HAP-1 (cell line): ENCODE data around the gene STX3.

Experiments used
- DNase-seq, 2 experiments: peaks; one replicate each; pipeline ENCODE4 v3.0.0-alpha.2; 2016 to 2020; ENCODE audit warnings: low spot score in 2 of 2
- H3K27me3 ChIP-seq: fragments of 250-450 bp; sonication (Bioruptor Pico); 2 replicates; pipeline ENCODE4 v1.5.1; 2020; ENCODE audit warnings: low read depth, mild to moderate bottlenecking, moderate library complexity
- H3K36me3 ChIP-seq: fragments of 250-450 bp; sonication (Bioruptor Pico); replicated peaks from 2 replicates; pipeline ENCODE4 v1.5.1; 2020; ENCODE audit warnings: mild to moderate bottlenecking
- H3K4me1 ChIP-seq: fragments of 250-450 bp; sonication (Bioruptor Pico); 2 replicates; pipeline ENCODE4 v1.5.1; 2020; ENCODE audit warnings: mild to moderate bottlenecking
- H3K4me3 ChIP-seq: fragments of 250-450 bp; sonication (Bioruptor Pico); 2 replicates; pipeline ENCODE4 v1.5.1; 2020; ENCODE audit warnings: mild to moderate bottlenecking, moderate library complexity
- H3K9me3 ChIP-seq: fragments of 250-450 bp; sonication (Bioruptor Pico); 2 replicates; pipeline ENCODE4 v1.5.1; 2020; ENCODE audit warnings: mild to moderate bottlenecking, moderate library complexity
- in situ Hi-C: fragments of 300-500 bp; cut with MboI; formaldehyde crosslinking; loops from 3 replicates; pipeline ENCODE4 v1.14.3; 2020; ENCODE audit warnings: low sequenced_read_pairs, inconsistent platforms, mixed read lengths

Gene STX3

GRCh38 chr11:59754859-59755700 lies at the start of gene STX3:
TSS of gene STX3 (plus strand) at chr11:59755376. CDS start at chr11:59755606, 230 bp downstream.
- peak; percentile 65 to 87 for DNase-seq
- Histone ChIP-seq H3K4me3 (peak within 1 kb of the TSS; percentile 70), H3K4me1 (peaks cover 8% of the 10 kb centered on the region), H3K27me3 (no peaks in the 10 kb centered on the region), H3K9me3 (no peaks in the 10 kb centered on the region), H3K36me3 (no peaks in the 10 kb centered on the region; the same call in 1 of the 2 replicates)
- in situ Hi-C loops, result loop anchor here (10.0 to 25.0 kb wide), 3 partner anchors 50 to 193 kb away; no protein-coding TSS in a partner anchor

- Histone ChIP-seq H3K4me3 (no peak overlapping the region), H3K4me1 (no peaks in the 10 kb centered on the region), H3K27me3 (no peaks in the 10 kb centered on the region), H3K36me3 (no peaks in the 10 kb centered on the region), H3K9me3 (no peaks in the 10 kb centered on the region)
- no peak for DNase-seq
- in situ Hi-C loops, result no loop called here
Measured at GRCh38 chr11:59706518-59707285, 48.5 kb upstream of the STX3 start.

GRCh38 chr11:59707371-59707770 lies 47.8 kb upstream of the STX3 start:
- Histone ChIP-seq H3K4me1 (no peaks in the 10 kb centered on the region), H3K27me3 (no peaks in the 10 kb centered on the region), H3K36me3 (no peaks in the 10 kb centered on the region), H3K4me3 (no peak overlapping the region), H3K9me3 (no peaks in the 10 kb centered on the region)
- DNase-seq, result no peak
- in situ Hi-C loops, result no loop called here

GRCh38 chr11:59708537-59708936 lies 46.6 kb upstream of the STX3 start:
- Histone ChIP-seq H3K4me1 (no peaks in the 10 kb centered on the region), H3K4me3 (no peak overlapping the region), H3K36me3 (no peaks in the 10 kb centered on the region), H3K27me3 (no peaks in the 10 kb centered on the region), H3K9me3 (no peaks in the 10 kb centered on the region)
- DNase-seq, result no peak
- in situ Hi-C loops, result no loop called here

- Histone ChIP-seq H3K9me3 (no peaks in the 10 kb centered on the region), H3K27me3 (no peaks in the 10 kb centered on the region), H3K4me3 (no peak overlapping the region), H3K4me1 (no peaks in the 10 kb centered on the region), H3K36me3 (no peaks in the 10 kb centered on the region)
- in situ Hi-C loops, result no loop called here
- DNase-seq, result no peak
Measured at GRCh38 chr11:59710136-59710847, 44.9 kb upstream of the STX3 start.

- Histone ChIP-seq H3K9me3 (no peaks in the 10 kb centered on the region), H3K27me3 (peaks cover 10% of the 10 kb centered on the region), H3K36me3 (no peaks in the 10 kb centered on the region), H3K4me3 (no peak within 1 kb of the TSS), H3K4me1 (no peaks in the 10 kb centered on the region)
- in situ Hi-C loops, result no loop called here
- no peak for DNase-seq
Measured at GRCh38 chr11:59713745-59714144, 41.4 kb upstream of the STX3 start, which contains the start of gene OR10V1. TSS of gene OR10V1 (minus strand) at chr11:59713845. CDS start at chr11:59713845, 0 bp downstream.

- H3K4me1 ChIP-seq, result no peaks in the 10 kb centered on the region
- H3K27me3 ChIP-seq, result peaks cover 10% of the 10 kb centered on the region
- H3K9me3 ChIP-seq, result no peaks in the 10 kb centered on the region
- no peak overlapping the region for H3K4me3 ChIP-seq
- no peaks in the 10 kb centered on the region for H3K36me3 ChIP-seq
- no peak for DNase-seq
- in situ Hi-C loops, result no loop called here
Measured at GRCh38 chr11:59716051-59716450, 39.1 kb upstream of the STX3 start.

- H3K27me3 ChIP-seq, result peaks cover 10% of the 10 kb centered on the region
- no peaks in the 10 kb centered on the region for H3K36me3 ChIP-seq
- no peak overlapping the region for H3K4me3 ChIP-seq
Measured at GRCh38 chr11:59719556-59719955, 35.6 kb upstream of the STX3 start.

GRCh38 chr11:59724066-59724465 lies 31.1 kb upstream of the STX3 start:
- in situ Hi-C loops, result no loop called here
- no peak for DNase-seq
- Histone ChIP-seq H3K4me3 (no peak overlapping the region), H3K27me3 (no peaks in the 10 kb centered on the region; the same call in 1 of the 2 replicates), H3K4me1 (no peaks in the 10 kb centered on the region), H3K36me3 (no peaks in the 10 kb centered on the region), H3K9me3 (no peaks in the 10 kb centered on the region)

More at GRCh38 chr11:59719556-59719955, 35.6 kb upstream of the STX3 start:
- Histone ChIP-seq H3K4me1 (no peaks in the 10 kb centered on the region), H3K9me3 (no peaks in the 10 kb centered on the region)
- no peak for DNase-seq
- in situ Hi-C loops, result no loop called here

GRCh38 chr11:59727426-59727825 lies 27.8 kb upstream of the STX3 start:
- no peaks in the 10 kb centered on the region for H3K4me1 ChIP-seq
- no peak for DNase-seq
- H3K4me3 ChIP-seq, result no peak overlapping the region
- in situ Hi-C loops, result no loop called here
- H3K36me3 ChIP-seq, result no peaks in the 10 kb centered on the region
- H3K9me3 ChIP-seq, result no peaks in the 10 kb centered on the region
- no peaks in the 10 kb centered on the region; the same call in 1 of the 2 replicates for H3K27me3 ChIP-seq

- in situ Hi-C loops, result no loop called here
- no peaks in the 10 kb centered on the region for H3K4me1 ChIP-seq
- no peak overlapping the region for H3K4me3 ChIP-seq
- no peak for DNase-seq
- no peaks in the 10 kb centered on the region for H3K36me3 ChIP-seq
- H3K27me3 ChIP-seq, result no peaks in the 10 kb centered on the region; the same call in 1 of the 2 replicates
- H3K9me3 ChIP-seq, result no peaks in the 10 kb centered on the region
Measured at GRCh38 chr11:59728154-59728553, 27.0 kb upstream of the STX3 start.

GRCh38 chr11:59728913-59729312 lies 26.3 kb upstream of the STX3 start:
- Histone ChIP-seq H3K27me3 (no peaks in the 10 kb centered on the region), H3K9me3 (no peaks in the 10 kb centered on the region), H3K4me3 (no peak overlapping the region), H3K36me3 (no peaks in the 10 kb centered on the region), H3K4me1 (no peaks in the 10 kb centered on the region)
- DNase-seq, result no peak
- in situ Hi-C loops, result no loop called here

GRCh38 chr11:59729834-59730233 lies 25.3 kb upstream of the STX3 start:
- Histone ChIP-seq H3K36me3 (no peaks in the 10 kb centered on the region), H3K27me3 (no peaks in the 10 kb centered on the region), H3K4me1 (no peaks in the 10 kb centered on the region), H3K4me3 (no peak overlapping the region), H3K9me3 (no peaks in the 10 kb centered on the region)
- in situ Hi-C loops, result no loop called here
- no peak for DNase-seq
